Superior temporal gyrus (tissue), 1 donor: ENCODE results near the gene SHD.
"Not testable (repeated sequence)": the region's sequence is repeated elsewhere in the genome, so short reads cannot be mapped to it uniquely, and the experiment has no call there.

Experiments
- DNase-seq: peaks from one replicate; pipeline ENCODE4 v3.0.0-alpha.2; 2016; ENCODE audit errors: extremely low spot score

Gene SHD

GRCh38 chr19:4278419-4279266, at the start of gene SHD:
TSS of gene SHD (plus strand) at chr19:4279266. CDS start at chr19:4280064, 798 bp downstream.
- DNase-seq: no peak

GRCh38 chr19:4230237-4230636, 48.8 kb upstream of the SHD start:
- not testable (repeated sequence) for DNase-seq

GRCh38 chr19:4231521-4231920, 47.5 kb upstream of the SHD start:
- not testable (repeated sequence) for DNase-seq

GRCh38 chr19:4232139-4232538, 46.9 kb upstream of the SHD start:
- not testable (repeated sequence) for DNase-seq

GRCh38 chr19:4232614-4233281, 46.3 kb upstream of the SHD start:
- DNase-seq: no peak

- DNase-seq: no peak
These were observed 45.7 kb upstream of the SHD start for GRCh38 chr19:4233282-4233853.

- no peak for DNase-seq
These were observed 44.8 kb upstream of the SHD start for GRCh38 chr19:4234142-4234861.

GRCh38 chr19:4234862-4235201, 44.2 kb upstream of the SHD start:
- DNase-seq: no peak

GRCh38 chr19:4237510-4237909, 41.6 kb upstream of the SHD start:
- not testable (repeated sequence) for DNase-seq

- DNase-seq: no peak
These were observed 40.2 kb upstream of the SHD start for GRCh38 chr19:4238831-4239230.

- no peak for DNase-seq
These were observed 37.1 kb upstream of the SHD start for GRCh38 chr19:4241824-4242430.

- DNase-seq: not testable (repeated sequence)
These were observed 33.1 kb upstream of the SHD start for GRCh38 chr19:4245938-4246337.

- DNase-seq: peak; percentile 98
These were observed 32.1 kb upstream of the SHD start, which contains the start of gene YJU2 for GRCh38 chr19:4246767-4247593. TSS of gene YJU2 (plus strand) at chr19:4247080. CDS start at chr19:4247147, 67 bp downstream.

- DNase-seq: no peak
These were observed 22.5 kb upstream of the SHD start for GRCh38 chr19:4256563-4256962.

- no peak for DNase-seq
These were observed 22.0 kb upstream of the SHD start for GRCh38 chr19:4257025-4257424.

GRCh38 chr19:4258181-4258580, 20.9 kb upstream of the SHD start:
- no peak for DNase-seq

GRCh38 chr19:4260613-4261191, 18.4 kb upstream of the SHD start:
- no peak for DNase-seq

- DNase-seq: no peak
These were observed 14.3 kb upstream of the SHD start for GRCh38 chr19:4264812-4265211.

- no peak for DNase-seq
These were observed 12.6 kb upstream of the SHD start for GRCh38 chr19:4266253-4267000.
